Stimulated activated CD8-positive, alpha-beta memory T cell treated with anti-CD3 and anti-CD28 coated beads, Interleukin-4, amount 100 ng/mL, for 24 hours (primary cell): ENCODE measurements around the gene SLIT1.

Experiments used
- DNase-seq: peaks from one replicate; pipeline ENCODE4 v3.0.0-alpha.2; 2020; ENCODE audit warnings: low read depth

SLIT1 gene

GRCh38 chr10:97138846-97139245, 46.9 kb downstream of the SLIT1 start:
- DNase-seq = no peak

DNA sequence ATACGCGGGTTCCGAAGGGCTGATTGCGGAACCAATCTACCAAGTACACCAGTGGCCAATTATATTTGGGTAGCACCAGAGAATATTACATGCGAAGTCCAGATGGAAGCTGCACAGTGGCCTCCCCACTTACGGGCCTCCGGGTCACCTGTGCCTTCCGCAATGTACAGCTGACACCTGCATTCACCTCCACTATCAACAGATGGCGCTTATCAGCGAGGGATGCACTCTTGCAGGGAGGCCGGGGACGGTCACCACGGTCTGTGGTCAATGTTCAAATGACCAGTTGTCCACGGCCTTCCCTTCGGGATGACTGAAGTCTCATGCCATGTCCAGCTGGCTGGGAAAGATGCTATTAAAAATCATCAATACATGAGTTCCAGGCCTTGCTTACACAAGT, 47.6 kb downstream of the SLIT1 start:
- DNase-seq = no peak

DNA sequence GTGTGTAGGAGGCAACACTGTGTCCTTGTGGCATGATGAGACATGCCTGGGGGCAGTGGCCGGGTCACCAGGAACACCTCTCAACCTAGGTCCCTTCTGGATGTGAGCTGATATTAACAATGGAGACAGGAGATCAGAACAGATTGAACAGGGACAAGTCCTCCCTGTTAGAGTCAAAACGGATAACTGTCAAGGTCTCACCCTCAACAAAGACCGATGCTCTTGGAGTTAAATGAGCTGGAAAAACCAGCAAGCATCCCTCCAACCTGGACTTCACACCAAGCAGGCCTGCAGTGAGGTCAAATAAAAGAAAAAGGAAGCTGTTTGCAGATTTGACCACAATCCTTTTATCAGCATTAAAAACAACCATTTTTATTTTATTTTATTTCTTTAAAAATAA, 49.0 kb downstream of the SLIT1 start:
- DNase-seq = no peak

- DNase-seq = no peak
These were observed 50.3 kb downstream of the SLIT1 start for GRCh38 chr10:97135464-97135863.

DNA sequence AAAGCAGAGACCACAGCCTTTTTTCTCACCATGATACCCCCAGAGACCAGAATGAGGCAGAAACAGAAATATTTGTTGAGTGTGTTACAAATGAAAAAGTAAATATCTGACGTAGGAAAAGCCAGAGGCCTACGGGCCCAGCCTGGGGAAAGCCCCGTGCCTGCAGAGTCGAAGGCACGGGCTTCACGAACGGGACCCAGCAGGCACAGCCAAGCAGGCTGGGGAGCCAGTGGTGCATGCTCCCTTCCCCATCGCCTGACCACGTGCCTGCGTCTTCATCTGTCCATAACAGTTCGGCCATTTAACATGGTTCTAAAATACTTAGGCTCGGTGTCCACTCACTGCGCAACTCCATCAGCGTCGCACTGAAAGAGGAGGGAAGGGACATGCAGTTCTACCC, 50.8 kb downstream of the SLIT1 start:
- DNase-seq = no peak

- no peak for DNase-seq
These were observed 51.6 kb downstream of the SLIT1 start for GRCh38 chr10:97134110-97134509.

DNA sequence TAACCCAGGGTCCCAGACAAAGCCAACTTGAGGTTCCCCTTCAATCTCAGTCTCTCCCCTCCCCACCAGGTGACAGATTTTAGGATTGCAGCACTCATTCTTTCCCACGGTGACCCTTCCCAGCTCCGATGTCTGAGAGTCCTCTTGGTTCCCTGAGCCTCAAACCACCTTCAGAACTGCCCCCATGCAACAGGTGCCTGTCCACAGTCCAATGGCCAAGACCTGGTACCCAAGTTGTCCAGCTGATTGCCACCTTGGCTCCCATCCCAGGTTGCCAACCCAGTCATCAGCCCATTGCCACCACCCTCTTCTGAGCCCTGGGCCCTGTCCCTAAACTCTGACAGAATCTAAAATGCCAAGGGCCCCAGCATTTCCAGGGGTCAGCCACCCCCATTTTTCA, 53.5 kb downstream of the SLIT1 start:
- DNase-seq = no peak

- no peak for DNase-seq
These were observed 54.1 kb downstream of the SLIT1 start for GRCh38 chr10:97131666-97132065.

DNA sequence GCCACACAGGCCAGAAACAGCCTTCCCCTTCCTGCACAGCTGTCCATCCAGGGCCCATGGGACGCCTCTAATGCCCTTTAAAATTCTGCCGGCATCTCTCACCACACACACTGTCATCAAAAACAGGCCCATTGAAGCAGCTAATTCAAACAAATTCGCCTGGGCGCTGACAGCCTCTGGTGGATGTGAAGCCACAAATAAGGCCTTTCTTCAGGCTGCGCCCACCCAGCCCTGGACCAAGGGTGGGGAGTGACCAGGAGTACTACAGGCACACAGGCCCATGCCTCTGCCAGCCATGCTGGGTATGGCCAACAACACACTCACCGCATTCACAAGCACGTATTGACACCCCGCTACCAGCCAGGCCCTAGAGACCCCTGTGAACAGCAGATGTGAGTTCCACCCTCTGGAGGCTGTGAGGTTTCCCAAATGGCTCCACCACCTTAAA, 54.6 kb downstream of the SLIT1 start:
- DNase-seq = no peak

DNA sequence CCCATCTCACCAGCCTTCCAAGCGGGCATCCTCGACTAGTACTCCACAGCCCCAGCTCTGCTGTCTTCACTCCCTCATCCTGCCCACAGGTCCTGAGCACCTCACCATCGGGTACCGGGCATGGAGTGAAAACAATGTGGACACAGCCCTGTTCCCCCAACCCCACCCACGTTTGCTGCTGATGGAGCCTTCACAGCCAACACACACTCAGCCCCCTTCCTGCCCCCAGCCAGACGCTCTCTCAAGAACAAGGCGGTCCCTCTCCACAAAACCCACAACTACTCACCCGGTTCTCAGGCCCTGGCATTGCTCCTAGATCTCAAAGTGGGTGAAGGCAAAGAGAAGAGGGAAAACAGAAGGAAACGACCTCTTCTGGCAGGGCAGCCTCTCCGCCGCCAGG, 56.1 kb downstream of the SLIT1 start:
- no peak for DNase-seq

- no peak for DNase-seq
These were observed 57.1 kb downstream of the SLIT1 start for GRCh38 chr10:97128516-97129154.

DNA sequence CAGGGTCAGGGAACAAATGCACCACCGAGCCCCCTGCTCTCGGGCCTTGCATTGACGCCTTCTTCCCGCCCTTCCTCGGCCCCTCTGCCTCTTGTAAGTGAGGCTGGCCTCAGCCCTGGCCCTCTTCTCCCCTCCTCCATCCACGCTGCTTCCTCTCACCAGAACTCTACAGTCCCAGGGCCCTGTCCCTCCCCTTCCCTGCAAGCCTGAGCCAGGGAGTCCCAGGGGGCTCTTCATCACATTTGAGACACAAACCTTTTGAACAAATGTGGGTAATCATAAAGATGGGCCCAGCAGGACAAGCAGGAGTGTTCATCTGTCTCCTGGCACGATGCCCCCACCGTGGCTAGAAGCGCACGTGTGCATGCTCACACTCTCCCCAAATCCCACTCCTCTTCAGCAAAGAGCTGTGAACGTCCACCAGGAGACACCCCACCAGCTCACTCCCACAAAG, 57.7 kb downstream of the SLIT1 start:
- no peak for DNase-seq

GRCh38 chr10:97127509-97127908, 58.2 kb downstream of the SLIT1 start:
- DNase-seq = no peak

GRCh38 chr10:97124211-97124610, 61.5 kb downstream of the SLIT1 start:
- no peak for DNase-seq

DNA sequence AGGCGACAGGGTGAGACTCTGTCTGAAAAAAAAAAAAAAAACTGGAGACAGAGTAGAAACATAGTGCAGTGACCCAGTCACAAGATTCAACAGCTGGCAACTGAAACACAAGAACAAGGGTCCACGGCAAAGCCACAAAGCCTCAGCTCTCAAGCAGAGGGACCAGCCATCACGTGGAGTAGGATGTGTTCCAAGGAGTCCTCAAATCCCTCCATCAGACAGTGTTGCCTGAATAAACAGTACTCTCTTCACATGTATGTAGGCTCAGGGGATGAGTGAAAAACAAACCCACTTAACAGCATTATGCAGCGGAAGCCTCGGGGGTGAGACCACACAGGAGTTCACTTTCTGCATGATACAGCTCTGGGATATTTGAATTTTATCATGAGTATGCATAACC, 62.0 kb downstream of the SLIT1 start:
- DNase-seq = no peak

GRCh38 chr10:97121041-97121440, 64.7 kb downstream of the SLIT1 start:
- no peak for DNase-seq

- DNase-seq = no peak
These were observed 65.4 kb downstream of the SLIT1 start for GRCh38 chr10:97120370-97120769.

DNA sequence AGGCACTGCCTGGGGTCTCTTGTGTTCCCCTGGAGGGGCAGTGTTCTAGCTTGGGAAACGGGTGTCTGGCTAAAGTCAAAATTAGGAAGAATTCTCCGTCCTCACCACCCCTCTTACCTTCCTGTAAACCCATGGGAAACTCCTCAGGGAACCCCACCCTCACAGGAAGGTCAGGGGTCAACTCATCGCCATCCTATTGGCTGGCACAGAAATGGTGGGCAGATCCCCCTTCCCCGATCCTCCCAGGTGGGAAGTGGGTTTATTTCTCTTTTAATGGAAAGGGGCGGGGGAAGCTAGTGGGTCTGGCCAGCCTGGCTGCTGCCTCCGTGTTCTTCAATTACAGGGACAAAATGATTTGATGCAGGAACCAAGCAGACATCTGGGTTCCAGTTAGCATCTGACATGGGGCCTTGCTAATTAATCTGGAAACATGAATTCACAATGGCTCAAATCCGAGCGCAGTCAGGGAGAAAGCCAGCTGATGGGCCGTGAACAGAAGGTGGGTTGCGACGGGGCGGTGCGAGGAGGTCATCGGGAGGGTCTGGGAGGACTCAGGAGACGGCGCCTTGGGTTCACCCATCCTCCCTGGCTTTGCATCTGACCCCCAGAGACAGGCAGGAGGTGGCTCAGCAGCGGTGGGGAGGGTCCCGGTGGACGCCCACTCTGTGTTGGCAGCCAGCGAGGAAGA, 66.6 kb downstream of the SLIT1 start:
- no peak for DNase-seq

GRCh38 chr10:97117372-97117771, 68.4 kb downstream of the SLIT1 start:
- DNase-seq = no peak

- no peak for DNase-seq
These were observed 69.1 kb downstream of the SLIT1 start for GRCh38 chr10:97116462-97117162.

DNA sequence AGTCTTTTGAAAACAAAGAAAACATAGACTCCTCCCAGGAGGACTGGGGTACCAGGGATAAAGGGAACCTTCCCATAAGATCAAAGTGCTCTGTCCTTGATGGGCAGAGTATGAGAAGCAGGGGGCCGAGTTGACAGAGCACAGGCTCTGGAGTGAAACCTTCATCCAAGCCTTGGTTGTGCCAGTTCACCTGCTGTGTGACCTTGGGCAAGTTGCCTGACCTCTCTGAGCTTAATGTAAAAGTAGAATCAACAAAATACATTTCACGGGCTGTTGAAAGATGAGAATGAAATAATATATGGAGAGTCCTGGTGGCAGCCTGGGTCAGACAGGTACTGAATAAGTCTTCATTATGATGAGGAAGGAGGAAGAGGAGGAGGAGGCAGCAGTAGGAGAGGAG, 69.9 kb downstream of the SLIT1 start:
- DNase-seq = no peak

DNA sequence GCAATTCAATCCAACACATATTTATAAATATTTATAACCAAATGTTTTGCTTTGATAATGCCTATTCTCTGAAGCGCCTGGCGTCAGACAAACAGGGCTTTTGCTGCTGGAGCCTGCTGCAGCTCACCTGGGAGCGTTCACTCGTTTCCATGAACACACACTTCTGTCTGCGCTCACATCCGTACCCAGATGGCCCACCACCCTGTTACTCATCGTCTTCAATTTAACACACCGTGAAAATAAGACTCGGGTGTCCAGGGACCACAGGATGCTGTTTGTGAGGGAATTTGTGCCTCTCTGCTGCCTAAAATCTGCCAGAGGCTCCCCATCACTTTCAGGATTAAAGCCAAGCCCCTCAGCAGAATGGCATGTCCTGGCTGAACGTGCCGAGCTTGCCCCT, 74.1 kb downstream of the SLIT1 start:
- DNase-seq = no peak

DNA sequence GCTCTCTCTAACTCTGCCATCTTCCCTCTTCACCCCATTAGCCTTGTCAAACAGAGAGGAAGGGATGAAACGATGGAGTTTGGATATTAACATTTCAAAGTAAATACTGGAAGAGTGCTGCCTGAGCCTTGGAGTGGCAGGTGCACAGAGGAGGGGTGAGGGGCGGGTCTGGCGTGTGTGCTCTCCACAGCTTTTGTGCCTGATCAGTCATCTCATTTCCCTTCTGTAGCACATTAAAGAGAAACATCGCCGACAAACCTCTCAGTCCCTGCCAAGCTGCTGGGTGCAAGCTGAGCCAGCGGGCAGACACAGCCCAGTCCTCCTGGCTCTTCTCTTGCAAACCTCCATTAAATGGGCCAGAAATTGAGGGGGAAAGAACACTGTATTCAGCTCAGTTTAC, 76.2 kb downstream of the SLIT1 start:
- no peak for DNase-seq
